ENCODE results near the gene CHRDL1. TPM values are rescaled to one million over a fixed set of nuclear protein-coding genes. Genes with fewer than 3 reads are reported as not detected.
"Not testable (repeated sequence)": the region's sequence is repeated elsewhere in the genome, so short reads cannot be mapped to it uniquely, and the experiment has no call there.

CHRDL1 gene, protein sequence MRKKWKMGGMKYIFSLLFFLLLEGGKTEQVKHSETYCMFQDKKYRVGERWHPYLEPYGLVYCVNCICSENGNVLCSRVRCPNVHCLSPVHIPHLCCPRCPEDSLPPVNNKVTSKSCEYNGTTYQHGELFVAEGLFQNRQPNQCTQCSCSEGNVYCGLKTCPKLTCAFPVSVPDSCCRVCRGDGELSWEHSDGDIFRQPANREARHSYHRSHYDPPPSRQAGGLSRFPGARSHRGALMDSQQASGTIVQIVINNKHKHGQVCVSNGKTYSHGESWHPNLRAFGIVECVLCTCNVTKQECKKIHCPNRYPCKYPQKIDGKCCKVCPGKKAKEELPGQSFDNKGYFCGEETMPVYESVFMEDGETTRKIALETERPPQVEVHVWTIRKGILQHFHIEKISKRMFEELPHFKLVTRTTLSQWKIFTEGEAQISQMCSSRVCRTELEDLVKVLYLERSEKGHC
- total RNA-seq, result 95.8 TPM
- long read RNA-seq, transcript CHRDL1-201 (12 exons, 1,934 nt), result major isoform, 18 of 47 reads
- long read RNA-seq, partial matches to known transcripts, result 3 of 47 reads
- long read RNA-seq, other reads (novel, unspliced or antisense), result 22 of 47 reads

DNA sequence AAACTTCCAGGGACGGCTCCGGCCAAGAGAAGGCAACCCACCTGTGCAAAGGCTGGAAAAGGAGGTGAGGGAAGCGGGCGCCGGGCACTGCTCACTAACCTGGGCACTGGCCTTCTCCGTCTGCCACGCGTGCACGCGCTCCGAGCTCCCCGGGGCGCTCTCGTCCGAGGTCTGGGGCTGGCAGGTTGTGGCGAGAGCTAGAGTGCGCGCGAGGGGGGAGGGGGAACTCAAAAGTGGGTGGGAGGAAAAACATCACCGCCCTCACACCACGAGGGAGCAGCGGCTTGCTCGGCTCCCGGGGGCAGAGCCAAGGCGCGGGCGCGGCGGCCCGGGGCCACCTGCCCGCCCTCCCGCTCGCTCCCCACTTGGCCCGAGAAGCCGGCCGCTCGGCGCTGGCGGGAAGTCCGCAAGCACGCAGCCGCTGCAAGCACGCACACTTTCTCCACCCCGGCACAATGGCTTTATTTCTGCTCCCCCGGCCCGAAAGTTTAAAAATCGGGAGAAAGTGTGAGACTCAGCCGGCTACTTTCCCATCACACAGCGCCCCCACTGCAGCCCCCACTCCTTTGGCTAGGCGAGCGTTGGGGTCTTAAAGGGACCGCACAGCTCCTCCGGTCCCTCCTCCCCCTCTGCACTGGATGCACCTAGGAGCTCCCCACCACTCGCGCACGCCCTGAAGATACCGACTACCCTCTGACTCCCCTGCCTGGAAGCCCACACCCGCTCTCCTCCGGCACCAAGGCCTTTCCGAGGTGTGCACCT lies at the start of gene CHRDL1:
Gene CHRDL1, minus strand, starts transcription at position 173 of the 762 bp plus-strand sequence. CDS start 3,636 bp downstream, outside the sequence.
- DNase-seq, result peak; percentile 69
- Histone ChIP-seq H3K4me3 (peak within 1 kb of the TSS; percentile 39), H3K36me3 (no peaks in the 10 kb centered on the region), H3K4me1 (no peaks in the 10 kb centered on the region), H3K9me3 (no peaks in the 10 kb centered on the region), H3K27me3 (no peaks in the 10 kb centered on the region), H3K27ac (no peak within 1 kb of the TSS)
- intact Hi-C loops (cut with DNase I), result no loop called here
- peak; percentile 76 for ATAC-seq
- TF ChIP-seq, protein P1, sequence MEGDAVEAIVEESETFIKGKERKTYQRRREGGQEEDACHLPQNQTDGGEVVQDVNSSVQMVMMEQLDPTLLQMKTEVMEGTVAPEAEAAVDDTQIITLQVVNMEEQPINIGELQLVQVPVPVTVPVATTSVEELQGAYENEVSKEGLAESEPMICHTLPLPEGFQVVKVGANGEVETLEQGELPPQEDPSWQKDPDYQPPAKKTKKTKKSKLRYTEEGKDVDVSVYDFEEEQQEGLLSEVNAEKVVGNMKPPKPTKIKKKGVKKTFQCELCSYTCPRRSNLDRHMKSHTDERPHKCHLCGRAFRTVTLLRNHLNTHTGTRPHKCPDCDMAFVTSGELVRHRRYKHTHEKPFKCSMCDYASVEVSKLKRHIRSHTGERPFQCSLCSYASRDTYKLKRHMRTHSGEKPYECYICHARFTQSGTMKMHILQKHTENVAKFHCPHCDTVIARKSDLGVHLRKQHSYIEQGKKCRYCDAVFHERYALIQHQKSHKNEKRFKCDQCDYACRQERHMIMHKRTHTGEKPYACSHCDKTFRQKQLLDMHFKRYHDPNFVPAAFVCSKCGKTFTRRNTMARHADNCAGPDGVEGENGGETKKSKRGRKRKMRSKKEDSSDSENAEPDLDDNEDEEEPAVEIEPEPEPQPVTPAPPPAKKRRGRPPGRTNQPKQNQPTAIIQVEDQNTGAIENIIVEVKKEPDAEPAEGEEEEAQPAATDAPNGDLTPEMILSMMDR (IDR thresholded peaks at IDR 0.05), result no peak

- no peak for ATAC-seq
- H3K9me3 ChIP-seq, result no peaks in the 10 kb centered on the region
- no peaks in the 10 kb centered on the region for H3K36me3 ChIP-seq
- no peak overlapping the region for H3K4me3 ChIP-seq
- no peaks in the 10 kb centered on the region for H3K4me1 ChIP-seq
- H3K27ac ChIP-seq, result no peak overlapping the region
- intact Hi-C loops (cut with DNase I), result loop anchor here (10.0 kb wide), 1 partner anchor 122 kb away; no protein-coding TSS in a partner anchor
- TF ChIP-seq, protein P1 (IDR thresholded peaks at IDR 0.05), result no peak
- DNase-seq, result no peak
- H3K27me3 ChIP-seq, result no peaks in the 10 kb centered on the region
Observed at GRCh38 chrX:110836982-110837381, 41.4 kb upstream of the CHRDL1 start.

DNA sequence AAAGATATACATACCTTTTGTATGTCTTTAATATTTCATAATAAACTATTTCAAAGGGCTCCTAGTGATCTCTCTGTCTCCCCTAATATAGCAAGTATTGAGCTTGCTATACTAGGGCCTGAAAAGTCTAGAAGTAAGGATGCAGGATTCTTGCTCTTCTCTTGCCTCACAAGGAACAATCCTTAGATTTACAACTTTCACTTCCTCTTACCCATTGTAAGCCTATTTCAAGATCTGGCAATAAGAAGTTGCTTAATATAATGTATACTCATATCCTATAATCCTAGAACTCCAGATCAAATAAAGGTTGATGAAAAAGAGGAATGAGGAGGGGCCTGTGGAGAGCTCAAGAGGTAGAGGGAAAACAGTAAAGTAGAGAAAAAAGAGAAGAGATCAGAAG lies 40.8 kb upstream of the CHRDL1 start:
- DNase-seq, result no peak
- Histone ChIP-seq H3K36me3 (no peaks in the 10 kb centered on the region), H3K27ac (no peak overlapping the region), H3K27me3 (no peaks in the 10 kb centered on the region), H3K9me3 (no peaks in the 10 kb centered on the region), H3K4me3 (no peak overlapping the region), H3K4me1 (no peaks in the 10 kb centered on the region)
- intact Hi-C loops (cut with DNase I), result loop anchor here (10.0 kb wide), 1 partner anchor 122 kb away; no protein-coding TSS in a partner anchor
- no peak for ATAC-seq
- TF ChIP-seq, protein P1 (IDR thresholded peaks at IDR 0.05), result no peak

- Histone ChIP-seq H3K27ac (no peak overlapping the region), H3K27me3 (no peaks in the 10 kb centered on the region), H3K4me3 (no peak overlapping the region), H3K9me3 (no peaks in the 10 kb centered on the region), H3K4me1 (no peaks in the 10 kb centered on the region), H3K36me3 (no peaks in the 10 kb centered on the region)
- ATAC-seq, result no peak
- TF ChIP-seq, protein P1 (IDR thresholded peaks at IDR 0.05), result no peak
- no peak for DNase-seq
- intact Hi-C loops (cut with DNase I), result loop anchor here (10.0 kb wide), 1 partner anchor 121 kb away; no protein-coding TSS in a partner anchor
Observed at GRCh38 chrX:110836001-110836400, 40.4 kb upstream of the CHRDL1 start.

GRCh38 chrX:110825972-110826371 lies 30.4 kb upstream of the CHRDL1 start:
- Histone ChIP-seq H3K36me3 (no peaks in the 10 kb centered on the region), H3K27ac (no peak overlapping the region), H3K27me3 (no peaks in the 10 kb centered on the region), H3K9me3 (no peaks in the 10 kb centered on the region), H3K4me1 (no peaks in the 10 kb centered on the region), H3K4me3 (no peak overlapping the region)
- TF ChIP-seq, protein P1 (IDR thresholded peaks at IDR 0.05), result no peak
- DNase-seq, result no peak
- intact Hi-C loops (cut with DNase I), result no loop called here
- no peak for ATAC-seq

- H3K27ac ChIP-seq; ATAC-seq; intact Hi-C loops (cut with DNase I): not testable (repeated sequence)
Observed at GRCh38 chrX:110816543-110816942, 20.9 kb upstream of the CHRDL1 start.

More at GRCh38 chrX:110816543-110816942, 20.9 kb upstream of the CHRDL1 start:
- H3K27me3 ChIP-seq, H3K36me3 ChIP-seq, H3K4me3 ChIP-seq, DNase-seq, H3K9me3 ChIP-seq, H3K4me1 ChIP-seq: not testable (repeated sequence)

Data from upper lobe of right lung (tissue), 1 donor.